GM12873 (cell line): Measurements from ENCODE around the gene FBXL15.

Source experiments
- CTCF ChIP-seq: IDR thresholded peaks from 2 replicates; pipeline ENCODE4 v1.5.1; 2012; ENCODE audit warnings: low read depth, mild to moderate bottlenecking, moderate library complexity, low read length, control low read depth; ENCODE audit not compliant: insufficient read depth; ENCODE audit errors: missing control alignments

Gene FBXL15

GRCh38 chr10:102414749-102415148, 5.9 kb upstream of the FBXL15 start:
- TF ChIP-seq CTCF: no peak

- no peak for TF ChIP-seq CTCF
Measured at GRCh38 chr10:102416283-102416682, 4.4 kb upstream of the FBXL15 start.

- TF ChIP-seq CTCF: no peak
Measured at GRCh38 chr10:102416695-102417094, 3.9 kb upstream of the FBXL15 start.

- no peak for TF ChIP-seq CTCF
Measured at GRCh38 chr10:102418622-102419268, 1.9 kb upstream of the FBXL15 start, which contains the start of gene PSD. PSD (minus strand) TSS chr10:102418785; CDS start chr10:102417038, 1,747 bp downstream.

GRCh38 chr10:102419269-102420180, 1.1 kb upstream of the FBXL15 start:
- TF ChIP-seq CTCF: no peak

- no peak for TF ChIP-seq CTCF
Measured at GRCh38 chr10:102420181-102420713, 389 bp upstream of the FBXL15 start.

- no peak for TF ChIP-seq CTCF
Measured at GRCh38 chr10:102421507-102421756, 796 bp downstream of the FBXL15 start.
